ENCODE measurements around the gene HIC1. TPM values are rescaled to one million over a fixed set of nuclear protein-coding genes. Genes with fewer than 3 reads are reported as not detected.

The HIC1 gene
- total RNA-seq, 2 experiments from 2014 or later: 0.19 to 0.32 TPM

DNA sequence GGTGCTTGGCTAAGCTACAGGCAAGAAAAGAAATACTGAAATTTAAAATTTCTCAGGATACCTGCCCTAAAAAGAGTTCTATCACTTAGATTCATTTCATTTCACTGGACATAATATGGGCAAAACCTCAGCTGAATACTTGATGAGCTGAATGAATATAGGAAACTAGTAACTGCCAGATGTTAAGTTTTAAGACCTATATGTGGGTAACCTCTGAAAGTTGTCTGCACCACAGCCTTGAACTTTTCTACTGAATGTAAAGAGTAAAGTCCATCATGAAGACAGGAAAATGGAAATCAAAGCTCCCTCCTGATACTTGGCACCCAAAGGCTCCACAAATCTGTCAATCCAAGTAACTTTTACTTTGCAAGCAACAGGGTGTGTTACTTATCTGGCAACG lies 50.8 kb downstream of the HIC1 start:
- CTCF ChIA-PET (ENCODE audit: unreplicated experiment): no interaction called here
- H3K36me3 ChIP-seq (ENCODE audit: insufficient read depth, low read length): no peaks in the 10 kb centered on the region
- peaks cover 11% of the 10 kb centered on the region for H3K4me1 ChIP-seq (ENCODE audit: insufficient read depth, low read length, poor library complexity, severe bottlenecking)
- H3K79me2 ChIP-seq (ENCODE audit: insufficient read depth, low read depth, low read length): no peaks in the 10 kb centered on the region
- no peaks in the 10 kb centered on the region for H3K9me3 ChIP-seq (ENCODE audit: low read length)
- no peak overlapping the region for H3K4me3 ChIP-seq (ENCODE audit: low read depth, low read length, poor library complexity, severe bottlenecking)
- no TSS peak for BruUV-seq (replicated peaks)
- no peak for TF ChIP-seq EZH2phosphoT487 (IDR thresholded peaks at IDR 0.05; ENCODE audit: borderline replicate concordance, low read depth, low read length)
- intact Hi-C loops (cut with micrococcal nuclease; ENCODE audit: unreplicated experiment): no loop called here
- H2AFZ ChIP-seq (ENCODE audit: low read length): no peak overlapping the region
- no peak for DNase-seq (ENCODE audit: low spot score)
- H4K20me1 ChIP-seq (ENCODE audit: insufficient read depth, low read length): no peaks in the 10 kb centered on the region
- H3K4me2 ChIP-seq (ENCODE audit: low read length): no peak overlapping the region
- no peak overlapping the region for H3K27ac ChIP-seq (ENCODE audit: low read depth, low read length, poor library complexity, severe bottlenecking)
- H3K9me2 ChIP-seq (ENCODE audit: insufficient read depth, low read length): no peaks in the 10 kb centered on the region
- POLR2A ChIA-PET: interaction anchor here (0.7 kb wide), 1 partner anchor 13 kb away, joined by 3 read pairs; no protein-coding TSS in a partner anchor

DNA sequence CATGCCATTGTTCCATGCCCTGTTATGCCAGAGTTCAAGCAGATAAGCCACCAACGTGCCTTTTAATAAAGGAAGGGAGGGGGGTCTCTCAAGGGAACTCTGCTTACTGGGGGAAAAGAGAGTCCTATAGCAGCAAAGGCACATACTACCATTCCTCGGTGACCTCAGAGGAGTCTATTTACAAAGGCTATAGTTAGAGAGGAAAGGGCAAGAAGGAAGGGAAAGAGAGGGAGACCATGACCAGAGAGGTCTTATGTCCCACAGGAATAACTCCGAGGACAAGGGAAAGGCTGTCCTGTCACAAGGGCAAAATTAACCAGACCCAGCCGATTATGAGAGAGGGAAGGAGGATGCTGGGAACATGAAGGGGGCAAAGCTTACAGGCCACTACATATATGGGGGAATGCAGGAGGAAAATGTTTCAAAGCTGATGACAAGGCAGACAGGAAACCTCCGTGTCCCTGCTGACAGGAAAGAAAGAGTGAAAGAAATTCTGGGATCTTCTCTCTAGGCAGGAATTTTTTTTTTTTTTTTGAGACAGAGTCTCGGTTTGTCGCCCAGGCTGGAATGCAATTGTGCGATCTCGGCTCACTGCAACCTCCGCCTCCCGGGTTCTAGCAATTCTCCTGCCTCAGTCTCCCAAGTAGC lies 51.5 kb downstream of the HIC1 start:
- CTCF ChIA-PET (ENCODE audit: unreplicated experiment): no interaction called here

DNA sequence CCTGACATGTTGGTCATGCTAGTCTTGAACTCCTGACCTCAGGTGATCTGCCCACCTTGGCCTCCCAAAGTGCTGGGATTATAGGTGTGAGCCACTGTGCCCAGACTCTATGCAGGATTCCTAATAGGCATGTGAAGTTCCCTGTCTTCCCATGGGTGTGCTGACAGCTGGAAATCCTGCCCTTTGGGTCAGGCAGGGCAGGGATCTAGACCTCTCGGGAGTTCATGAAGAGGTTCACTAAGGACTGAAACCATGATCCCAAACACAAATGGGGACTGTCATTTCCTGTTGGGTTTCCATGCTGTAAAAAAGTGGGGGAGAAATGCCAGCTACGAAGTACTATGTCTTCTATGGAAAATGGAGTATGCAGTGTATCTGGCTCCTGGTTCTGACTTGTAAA lies 52.1 kb downstream of the HIC1 start:
- no TSS peak for BruUV-seq (replicated peaks)

More for the DNA sequence above, 51.5 kb downstream of the HIC1 start:
- H3K9me3 ChIP-seq (ENCODE audit: low read length): no peaks in the 10 kb centered on the region
- POLR2A ChIA-PET: no interaction called here
- intact Hi-C loops (cut with micrococcal nuclease; ENCODE audit: unreplicated experiment): no loop called here
- H3K79me2 ChIP-seq (ENCODE audit: insufficient read depth, low read depth, low read length): no peaks in the 10 kb centered on the region
- H3K9me2 ChIP-seq (ENCODE audit: insufficient read depth, low read length): no peaks in the 10 kb centered on the region
- no peak overlapping the region for H3K27ac ChIP-seq (ENCODE audit: low read depth, low read length, poor library complexity, severe bottlenecking)
- BruUV-seq (replicated peaks): no TSS peak
- H3K4me2 ChIP-seq (ENCODE audit: low read length): no peak overlapping the region
- no peak overlapping the region for H2AFZ ChIP-seq (ENCODE audit: low read length)
- TF ChIP-seq EZH2phosphoT487 (IDR thresholded peaks at IDR 0.05; ENCODE audit: borderline replicate concordance, low read depth, low read length): no peak
- TF ChIP-seq, protein P1, sequence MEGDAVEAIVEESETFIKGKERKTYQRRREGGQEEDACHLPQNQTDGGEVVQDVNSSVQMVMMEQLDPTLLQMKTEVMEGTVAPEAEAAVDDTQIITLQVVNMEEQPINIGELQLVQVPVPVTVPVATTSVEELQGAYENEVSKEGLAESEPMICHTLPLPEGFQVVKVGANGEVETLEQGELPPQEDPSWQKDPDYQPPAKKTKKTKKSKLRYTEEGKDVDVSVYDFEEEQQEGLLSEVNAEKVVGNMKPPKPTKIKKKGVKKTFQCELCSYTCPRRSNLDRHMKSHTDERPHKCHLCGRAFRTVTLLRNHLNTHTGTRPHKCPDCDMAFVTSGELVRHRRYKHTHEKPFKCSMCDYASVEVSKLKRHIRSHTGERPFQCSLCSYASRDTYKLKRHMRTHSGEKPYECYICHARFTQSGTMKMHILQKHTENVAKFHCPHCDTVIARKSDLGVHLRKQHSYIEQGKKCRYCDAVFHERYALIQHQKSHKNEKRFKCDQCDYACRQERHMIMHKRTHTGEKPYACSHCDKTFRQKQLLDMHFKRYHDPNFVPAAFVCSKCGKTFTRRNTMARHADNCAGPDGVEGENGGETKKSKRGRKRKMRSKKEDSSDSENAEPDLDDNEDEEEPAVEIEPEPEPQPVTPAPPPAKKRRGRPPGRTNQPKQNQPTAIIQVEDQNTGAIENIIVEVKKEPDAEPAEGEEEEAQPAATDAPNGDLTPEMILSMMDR (conservative IDR thresholded peaks at IDR 0.05; ENCODE audit: low read length): no peak
- H3K4me1 ChIP-seq (ENCODE audit: insufficient read depth, low read length, poor library complexity, severe bottlenecking): peaks cover 11% of the 10 kb centered on the region
- no peak overlapping the region for H3K4me3 ChIP-seq (ENCODE audit: low read depth, low read length, poor library complexity, severe bottlenecking)
- DNase-seq (ENCODE audit: low spot score): no peak
- no peaks in the 10 kb centered on the region for H4K20me1 ChIP-seq (ENCODE audit: insufficient read depth, low read length)
- no peaks in the 10 kb centered on the region for H3K36me3 ChIP-seq (ENCODE audit: insufficient read depth, low read length)

More for the DNA sequence above, 52.1 kb downstream of the HIC1 start:
- no peak for DNase-seq (ENCODE audit: low spot score)
- Histone ChIP-seq H3K4me1 (ENCODE audit: insufficient read depth, low read length, poor library complexity, severe bottlenecking) (peaks cover 11% of the 10 kb centered on the region), H3K4me3 (ENCODE audit: low read depth, low read length, poor library complexity, severe bottlenecking) (no peak overlapping the region), H4K20me1 (ENCODE audit: insufficient read depth, low read length) (no peaks in the 10 kb centered on the region), H2AFZ (ENCODE audit: low read length) (no peak overlapping the region), H3K9me3 (ENCODE audit: low read length) (no peaks in the 10 kb centered on the region), H3K4me2 (ENCODE audit: low read length) (no peak overlapping the region), H3K27ac (ENCODE audit: low read depth, low read length, poor library complexity, severe bottlenecking) (no peak overlapping the region), H3K9me2 (ENCODE audit: insufficient read depth, low read length) (no peaks in the 10 kb centered on the region), H3K36me3 (ENCODE audit: insufficient read depth, low read length) (no peaks in the 10 kb centered on the region), H3K79me2 (ENCODE audit: insufficient read depth, low read depth, low read length) (no peaks in the 10 kb centered on the region)
- POLR2A ChIA-PET: interaction anchor here (1.6 kb wide), 1 partner anchor 11 kb away, joined by 4 read pairs; no protein-coding TSS in a partner anchor
- TF ChIP-seq EZH2phosphoT487 (IDR thresholded peaks at IDR 0.05; ENCODE audit: borderline replicate concordance, low read depth, low read length): no peak
- TF ChIP-seq, protein P1 (conservative IDR thresholded peaks at IDR 0.05; ENCODE audit: low read length): no peak
- CTCF ChIA-PET (ENCODE audit: unreplicated experiment): no interaction called here
- intact Hi-C loops (cut with micrococcal nuclease; ENCODE audit: unreplicated experiment): no loop called here

Measured in OCI-LY7 (cell line).